Measurements from ENCODE around the gene KCNC1.

DNA sequence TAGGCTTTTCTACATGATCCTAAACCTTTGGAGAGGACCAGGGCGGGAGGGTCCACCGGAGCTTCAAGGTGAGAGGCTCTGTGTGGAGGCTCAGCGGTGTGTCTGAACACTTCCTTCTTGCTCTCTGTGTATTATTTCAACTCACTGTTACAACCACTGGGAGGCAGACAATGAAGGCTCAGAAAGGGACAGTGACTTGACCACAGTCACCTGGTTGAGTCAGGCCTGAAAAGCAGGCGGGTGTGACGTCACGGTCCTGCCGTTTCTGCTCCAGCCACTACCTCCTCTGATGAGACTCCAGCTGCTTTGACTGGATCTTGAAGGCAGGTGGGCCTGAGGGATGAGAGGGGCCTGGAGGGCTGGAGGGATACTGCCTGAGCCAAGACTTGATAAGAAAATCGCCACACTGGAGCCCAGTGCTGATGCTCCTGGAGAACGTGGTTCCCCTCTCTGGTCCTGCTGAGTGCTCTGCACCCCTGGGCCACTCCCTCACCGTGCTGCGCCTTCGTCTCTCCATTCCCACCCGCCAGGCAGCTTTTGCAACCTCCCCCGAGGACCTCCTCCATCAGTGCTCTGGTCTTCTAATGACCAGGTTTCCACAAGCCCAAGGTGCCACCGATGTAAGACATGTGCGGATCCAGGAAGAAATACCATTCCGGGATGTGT, 27.9 kb downstream of the KCNC1 start:
- TF ChIP-seq CTCF (IDR thresholded peaks at IDR 0.05) = no peak
- TF ChIP-seq POLR2A (IDR thresholded peaks at IDR 0.05; ENCODE audit: low read depth) = no peak
- no peak for TF ChIP-seq POLR2AphosphoS5 (IDR thresholded peaks at IDR 0.05)
- no peak for TF ChIP-seq EP300 (IDR thresholded peaks at IDR 0.05)

All from esophagus muscularis mucosa (tissue), 4 donors.